Panc1 (cell line): ENCODE data around the gene ABCC1.

Source experiments
- POLR2AphosphoS5 ChIP-seq: IDR thresholded peaks from 2 replicates; pipeline ENCODE4 v1.6.1; 2012; ENCODE audit warnings: mild to moderate bottlenecking, low read depth, low read length, moderate library complexity
- SIN3A ChIP-seq: IDR thresholded peaks from 2 replicates; pipeline ENCODE4 v1.6.1; 2012; ENCODE audit warnings: low read depth, mild to moderate bottlenecking, low read length, moderate library complexity, borderline replicate concordance; ENCODE audit not compliant: insufficient read depth
- TCF7L2 ChIP-seq: IDR thresholded peaks from 2 replicates; pipeline ENCODE4 v1.6.1; 2011; ENCODE audit warnings: mild to moderate bottlenecking, low read depth, low read length, inconsistent platforms
- TF ChIP-seq, protein P1 (sequence below): fragments of 450-650 bp; IDR thresholded peaks from 2 replicates; pipeline ENCODE4 v1.5.1; 2017; ENCODE audit warnings: mild to moderate bottlenecking
- TF ChIP-seq, protein P2 (sequence below), 2 experiments: IDR thresholded peaks; 2 replicates each; pipeline ENCODE4 v1.6.1; 2011 to 2012; ENCODE audit warnings: low read depth in 2 of 2, control low read depth in 1 of 2, low read length in 1 of 2, mild to moderate bottlenecking in 1 of 2, moderate library complexity in 1 of 2; ENCODE audit not compliant: insufficient read depth in 1 of 2

DNA sequence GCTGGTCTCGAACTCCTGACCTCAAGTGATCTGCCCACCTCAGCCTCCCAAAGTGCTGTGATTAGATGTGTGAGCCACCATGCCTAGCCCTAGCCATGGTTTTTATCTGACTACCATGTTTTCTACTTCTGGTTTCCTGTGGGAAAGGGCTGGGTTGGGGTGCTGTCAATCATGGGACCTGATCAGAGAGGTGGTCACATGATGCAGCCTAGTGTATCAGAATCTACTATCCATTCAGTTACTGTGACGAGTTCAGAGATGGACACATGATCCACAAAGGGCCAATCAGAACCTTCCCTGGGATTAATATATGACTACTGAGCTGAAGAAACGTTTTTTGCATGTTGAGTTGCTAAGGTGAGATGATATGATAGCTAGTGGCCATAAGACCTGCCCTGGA lies 214.8 kb downstream of the ABCC1 start:
- TF ChIP-seq SIN3A (no peak), TCF7L2 (no peak), POLR2AphosphoS5 (no peak)
- TF ChIP-seq, protein P1, sequence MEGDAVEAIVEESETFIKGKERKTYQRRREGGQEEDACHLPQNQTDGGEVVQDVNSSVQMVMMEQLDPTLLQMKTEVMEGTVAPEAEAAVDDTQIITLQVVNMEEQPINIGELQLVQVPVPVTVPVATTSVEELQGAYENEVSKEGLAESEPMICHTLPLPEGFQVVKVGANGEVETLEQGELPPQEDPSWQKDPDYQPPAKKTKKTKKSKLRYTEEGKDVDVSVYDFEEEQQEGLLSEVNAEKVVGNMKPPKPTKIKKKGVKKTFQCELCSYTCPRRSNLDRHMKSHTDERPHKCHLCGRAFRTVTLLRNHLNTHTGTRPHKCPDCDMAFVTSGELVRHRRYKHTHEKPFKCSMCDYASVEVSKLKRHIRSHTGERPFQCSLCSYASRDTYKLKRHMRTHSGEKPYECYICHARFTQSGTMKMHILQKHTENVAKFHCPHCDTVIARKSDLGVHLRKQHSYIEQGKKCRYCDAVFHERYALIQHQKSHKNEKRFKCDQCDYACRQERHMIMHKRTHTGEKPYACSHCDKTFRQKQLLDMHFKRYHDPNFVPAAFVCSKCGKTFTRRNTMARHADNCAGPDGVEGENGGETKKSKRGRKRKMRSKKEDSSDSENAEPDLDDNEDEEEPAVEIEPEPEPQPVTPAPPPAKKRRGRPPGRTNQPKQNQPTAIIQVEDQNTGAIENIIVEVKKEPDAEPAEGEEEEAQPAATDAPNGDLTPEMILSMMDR: no peak
- TF ChIP-seq, protein P2, sequence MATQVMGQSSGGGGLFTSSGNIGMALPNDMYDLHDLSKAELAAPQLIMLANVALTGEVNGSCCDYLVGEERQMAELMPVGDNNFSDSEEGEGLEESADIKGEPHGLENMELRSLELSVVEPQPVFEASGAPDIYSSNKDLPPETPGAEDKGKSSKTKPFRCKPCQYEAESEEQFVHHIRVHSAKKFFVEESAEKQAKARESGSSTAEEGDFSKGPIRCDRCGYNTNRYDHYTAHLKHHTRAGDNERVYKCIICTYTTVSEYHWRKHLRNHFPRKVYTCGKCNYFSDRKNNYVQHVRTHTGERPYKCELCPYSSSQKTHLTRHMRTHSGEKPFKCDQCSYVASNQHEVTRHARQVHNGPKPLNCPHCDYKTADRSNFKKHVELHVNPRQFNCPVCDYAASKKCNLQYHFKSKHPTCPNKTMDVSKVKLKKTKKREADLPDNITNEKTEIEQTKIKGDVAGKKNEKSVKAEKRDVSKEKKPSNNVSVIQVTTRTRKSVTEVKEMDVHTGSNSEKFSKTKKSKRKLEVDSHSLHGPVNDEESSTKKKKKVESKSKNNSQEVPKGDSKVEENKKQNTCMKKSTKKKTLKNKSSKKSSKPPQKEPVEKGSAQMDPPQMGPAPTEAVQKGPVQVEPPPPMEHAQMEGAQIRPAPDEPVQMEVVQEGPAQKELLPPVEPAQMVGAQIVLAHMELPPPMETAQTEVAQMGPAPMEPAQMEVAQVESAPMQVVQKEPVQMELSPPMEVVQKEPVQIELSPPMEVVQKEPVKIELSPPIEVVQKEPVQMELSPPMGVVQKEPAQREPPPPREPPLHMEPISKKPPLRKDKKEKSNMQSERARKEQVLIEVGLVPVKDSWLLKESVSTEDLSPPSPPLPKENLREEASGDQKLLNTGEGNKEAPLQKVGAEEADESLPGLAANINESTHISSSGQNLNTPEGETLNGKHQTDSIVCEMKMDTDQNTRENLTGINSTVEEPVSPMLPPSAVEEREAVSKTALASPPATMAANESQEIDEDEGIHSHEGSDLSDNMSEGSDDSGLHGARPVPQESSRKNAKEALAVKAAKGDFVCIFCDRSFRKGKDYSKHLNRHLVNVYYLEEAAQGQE (IDR thresholded peaks at IDR 0.05; ENCODE audit: insufficient read depth in 1 of 2, low read depth in 2 of 2, low read length in 1 of 2): no peak
